B cell (primary cell): ENCODE data around the gene AQP12B.

Source experiments
- EZH2 ChIP-seq: IDR thresholded peaks from 2 replicates; pipeline ENCODE4 v1.6.1; 2012; ENCODE audit warnings: borderline replicate concordance, low read depth, mild to moderate bottlenecking, moderate library complexity, low read length; ENCODE audit not compliant: insufficient read depth, poor library complexity, severe bottlenecking
- TF ChIP-seq, protein P1 (sequence below): fragments of 200-600 bp; IDR thresholded peaks from one replicate; pipeline ENCODE4 v1.8.0; 2022; ENCODE audit warnings: antibody characterized with exemption, mild to moderate bottlenecking

DNA sequence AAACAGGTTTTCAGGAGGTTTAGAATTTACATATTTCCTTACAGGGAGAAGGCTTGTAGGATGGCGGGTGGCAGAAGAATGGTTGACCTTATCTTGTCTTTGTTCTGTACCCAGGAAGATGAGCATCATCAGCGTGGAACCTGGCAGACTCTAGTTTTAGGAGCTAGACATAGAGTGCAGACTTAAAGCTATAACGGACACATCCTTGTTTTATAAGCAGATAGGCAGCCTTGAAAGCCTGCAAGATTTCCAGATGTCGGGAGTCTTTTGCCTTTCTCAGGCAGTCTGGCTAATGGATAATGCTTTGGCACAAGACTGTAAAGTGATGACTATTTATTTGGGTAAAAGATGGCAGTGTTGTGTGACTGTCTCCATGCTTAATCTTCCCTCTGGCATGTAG is 11.7 kb downstream of the AQP12B start:
- TF ChIP-seq, protein P1, sequence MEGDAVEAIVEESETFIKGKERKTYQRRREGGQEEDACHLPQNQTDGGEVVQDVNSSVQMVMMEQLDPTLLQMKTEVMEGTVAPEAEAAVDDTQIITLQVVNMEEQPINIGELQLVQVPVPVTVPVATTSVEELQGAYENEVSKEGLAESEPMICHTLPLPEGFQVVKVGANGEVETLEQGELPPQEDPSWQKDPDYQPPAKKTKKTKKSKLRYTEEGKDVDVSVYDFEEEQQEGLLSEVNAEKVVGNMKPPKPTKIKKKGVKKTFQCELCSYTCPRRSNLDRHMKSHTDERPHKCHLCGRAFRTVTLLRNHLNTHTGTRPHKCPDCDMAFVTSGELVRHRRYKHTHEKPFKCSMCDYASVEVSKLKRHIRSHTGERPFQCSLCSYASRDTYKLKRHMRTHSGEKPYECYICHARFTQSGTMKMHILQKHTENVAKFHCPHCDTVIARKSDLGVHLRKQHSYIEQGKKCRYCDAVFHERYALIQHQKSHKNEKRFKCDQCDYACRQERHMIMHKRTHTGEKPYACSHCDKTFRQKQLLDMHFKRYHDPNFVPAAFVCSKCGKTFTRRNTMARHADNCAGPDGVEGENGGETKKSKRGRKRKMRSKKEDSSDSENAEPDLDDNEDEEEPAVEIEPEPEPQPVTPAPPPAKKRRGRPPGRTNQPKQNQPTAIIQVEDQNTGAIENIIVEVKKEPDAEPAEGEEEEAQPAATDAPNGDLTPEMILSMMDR: no peak
- TF ChIP-seq EZH2: no peak
